ENCODE results near the gene ZNF17. TPM values are rescaled to one million over a fixed set of nuclear protein-coding genes. Genes with fewer than 3 reads are reported as not detected.

ZNF17 gene
- total RNA-seq, 1 experiment from 2014 or later = 5.1 TPM

GRCh38 chr19:57395710-57396109 is 15.3 kb upstream of the ZNF17 start:
- peaks cover 10 to 27% of the 10 kb centered on the region in 2 experiments for H3K36me3 ChIP-seq (ENCODE audit: control insufficient read depth in 1 of 2, insufficient read depth in 2 of 2, low read length in 2 of 2)
- H3K9me2 ChIP-seq (ENCODE audit: insufficient read depth) = no peaks in the 10 kb centered on the region
- no peak overlapping the region for H3K9ac ChIP-seq (ENCODE audit: low read length)
- H3K9me3 ChIP-seq (ENCODE audit: control insufficient read depth in 1 of 2, insufficient read depth in 1 of 2, low read depth in 1 of 2, low read length in 2 of 2) = peaks cover 0 to 7% of the 10 kb centered on the region in 2 experiments; a peak in 1 of 4 replicates
- no peak for TF ChIP-seq REST (IDR thresholded peaks at IDR 0.05; ENCODE audit: low read depth)
- TF ChIP-seq CBX3 (IDR thresholded peaks at IDR 0.05; ENCODE audit: low read depth) = no peak
- no peak for TF ChIP-seq SP1 (IDR thresholded peaks at IDR 0.05; ENCODE audit: low read depth)
- no peak for TF ChIP-seq EZH2 (IDR thresholded peaks at IDR 0.05)
- no peak for TF ChIP-seq TCF7L2 (IDR thresholded peaks at IDR 0.05; ENCODE audit: borderline replicate concordance, extremely low read depth, insufficient read depth, insufficient read length)
- TF ChIP-seq CEBPB (IDR thresholded peaks at IDR 0.05; ENCODE audit: low read depth) = no peak
- H3K27me3 ChIP-seq (ENCODE audit: insufficient read depth, low read length) = no peaks in the 10 kb centered on the region
- BruUV-seq (replicated peaks) = no TSS peak
- CTCF ChIA-PET = no interaction called here
- no peak overlapping the region for H3K4me2 ChIP-seq (ENCODE audit: low read length)
- H4K20me1 ChIP-seq (ENCODE audit: insufficient read depth) = no peaks in the 10 kb centered on the region
- H2AFZ ChIP-seq (ENCODE audit: low read depth, low read length, poor library complexity, severe bottlenecking) = no peak overlapping the region
- no peak for DNase-seq (ENCODE audit: low read depth, low spot score)
- peaks cover 15% of the 10 kb centered on the region for H3K79me2 ChIP-seq (ENCODE audit: insufficient read depth, low read length)
- peaks cover under 1 to 3% of the 10 kb centered on the region in 2 experiments; a peak in 2 of 4 replicates for H3K4me1 ChIP-seq (ENCODE audit: control insufficient read depth in 1 of 2, insufficient read depth in 2 of 2, low read length in 2 of 2)
- RAD21 ChIA-PET (ENCODE audit: low non-redundant PET in 1 of 2, low total read pairs in 2 of 2, uncharacterized antibody in 2 of 2, unreplicated experiment in 2 of 2) = no interaction called here
- no peak for ATAC-seq
- POLR2A ChIA-PET = no interaction called here
- intact Hi-C loops (cut with micrococcal nuclease) = no loop called here
- no peak overlapping the region for H3K27ac ChIP-seq (ENCODE audit: low read depth, low read length)
- H3K4me3 ChIP-seq (replicated peaks in 1 of 2; ENCODE audit: low read depth in 1 of 2, low read length in 2 of 2) = no peak overlapping the region

GRCh38 chr19:57398868-57399267 is 12.1 kb upstream of the ZNF17 start:
- intact Hi-C loops (cut with micrococcal nuclease) = no loop called here
- H3K9me3 ChIP-seq (ENCODE audit: control insufficient read depth in 1 of 2, insufficient read depth in 1 of 2, low read depth in 1 of 2, low read length in 2 of 2) = peaks cover 8 to 14% of the 10 kb centered on the region in 2 experiments; a peak in 2 of 4 replicates
- ATAC-seq (no peak), DNase-seq (ENCODE audit: low read depth, low spot score) (no peak)
- H3K27me3 ChIP-seq (ENCODE audit: insufficient read depth, low read length) = no peaks in the 10 kb centered on the region
- H3K4me1 ChIP-seq (ENCODE audit: control insufficient read depth in 1 of 2, insufficient read depth in 2 of 2, low read length in 2 of 2) = no peaks in the 10 kb centered on the region
- POLR2A ChIA-PET = no interaction called here
- H3K9me2 ChIP-seq (ENCODE audit: insufficient read depth) = no peaks in the 10 kb centered on the region
- no TSS peak for BruUV-seq (replicated peaks)
- H3K9ac ChIP-seq (ENCODE audit: low read length) = no peak overlapping the region
- H4K20me1 ChIP-seq (ENCODE audit: insufficient read depth) = no peaks in the 10 kb centered on the region
- RAD21 ChIA-PET (ENCODE audit: low non-redundant PET in 1 of 2, low total read pairs in 2 of 2, uncharacterized antibody in 2 of 2, unreplicated experiment in 2 of 2) = no interaction called here
- H2AFZ ChIP-seq (ENCODE audit: low read depth, low read length, poor library complexity, severe bottlenecking) = no peak overlapping the region
- H3K27ac ChIP-seq (ENCODE audit: low read depth, low read length) = no peak overlapping the region
- no peaks in the 10 kb centered on the region for H3K79me2 ChIP-seq (ENCODE audit: insufficient read depth, low read length)
- CTCF ChIA-PET = no interaction called here
- H3K36me3 ChIP-seq (ENCODE audit: control insufficient read depth in 1 of 2, insufficient read depth in 2 of 2, low read length in 2 of 2) = peaks cover 10 to 27% of the 10 kb centered on the region in 2 experiments
- no peak overlapping the region for H3K4me3 ChIP-seq (replicated peaks in 1 of 2; ENCODE audit: low read depth in 1 of 2, low read length in 2 of 2)
- no peak overlapping the region for H3K4me2 ChIP-seq (ENCODE audit: low read length)
- TF ChIP-seq ZNF274 (IDR thresholded peaks at IDR 0.05; ENCODE audit: low read depth, low read length) (no peak), FOSL1 (IDR thresholded peaks at IDR 0.05; ENCODE audit: low read depth) (no peak), ZBTB33 (IDR thresholded peaks at IDR 0.05; ENCODE audit: extremely low read depth, insufficient replicate concordance, low read length) (no peak), SP1 (IDR thresholded peaks at IDR 0.05; ENCODE audit: low read depth) (no peak), EGR1 (IDR thresholded peaks at IDR 0.05; ENCODE audit: low read depth) (no peak), TCF7L2 (IDR thresholded peaks at IDR 0.05; ENCODE audit: borderline replicate concordance, extremely low read depth, insufficient read depth, insufficient read length) (no peak), RAD21 (IDR thresholded peaks at IDR 0.05; ENCODE audit: low read depth) (no peak), JUND (IDR thresholded peaks at IDR 0.05) (no peak), ZFX (IDR thresholded peaks at IDR 0.05) (no peak), EZH2 (IDR thresholded peaks at IDR 0.05) (no peak), SRF (IDR thresholded peaks at IDR 0.05; ENCODE audit: low read depth) (no peak)

All from HCT116 (cell line).